Epithelial cell of esophagus (primary cell): ENCODE data around the gene CEP162.
"Not testable (repeated sequence)": the region's sequence is repeated elsewhere in the genome, so short reads cannot be mapped to it uniquely, and the experiment has no call there.

Experiments
- DNase-seq: peaks from one replicate; pipeline ENCODE4 v3.0.0; 2010; ENCODE audit warnings: low read depth
- H3K4me3 ChIP-seq: 2 replicates; pipeline ENCODE4 v1.5.1; 2011; ENCODE audit warnings: mild to moderate bottlenecking, low read length, control low read depth
- CTCF ChIP-seq: IDR thresholded peaks from 2 replicates; pipeline ENCODE4 v1.5.1; 2011; ENCODE audit warnings: low read depth, mild to moderate bottlenecking, low read length, control low read depth, inconsistent platforms; ENCODE audit not compliant: insufficient read depth; ENCODE audit errors: missing control alignments

CEP162 gene

GRCh38 chr6:84227044-84227433 lies 404 bp downstream of the CEP162 start:
- peak overlapping the region; percentile 95 for H3K4me3 ChIP-seq
- no peak for DNase-seq
- no peak for TF ChIP-seq CTCF

- no peak for TF ChIP-seq CTCF
- no peak overlapping the region for H3K4me3 ChIP-seq
- DNase-seq = no peak
Measured at GRCh38 chr6:84224251-84224650, 3.2 kb downstream of the CEP162 start.

- not testable (repeated sequence) for H3K4me3 ChIP-seq, DNase-seq
Measured at GRCh38 chr6:84223608-84224007, 3.8 kb downstream of the CEP162 start.

- no peak for TF ChIP-seq CTCF
- no peak overlapping the region for H3K4me3 ChIP-seq
- DNase-seq = no peak
Measured at GRCh38 chr6:84222426-84222825, 5.0 kb downstream of the CEP162 start.

GRCh38 chr6:84220809-84221409 lies 6.5 kb downstream of the CEP162 start:
- DNase-seq = peak; percentile 39
- H3K4me3 ChIP-seq = no peak overlapping the region
- peak; percentile 41 for TF ChIP-seq CTCF

- H3K4me3 ChIP-seq = no peak overlapping the region
- no peak for DNase-seq
- no peak for TF ChIP-seq CTCF
Measured at GRCh38 chr6:84218091-84218490, 9.4 kb downstream of the CEP162 start.

- H3K4me3 ChIP-seq = no peak overlapping the region
- no peak for TF ChIP-seq CTCF
- DNase-seq = no peak
Measured at GRCh38 chr6:84213217-84213616, 14.2 kb downstream of the CEP162 start.

- DNase-seq = no peak
- H3K4me3 ChIP-seq = no peak overlapping the region
- no peak for TF ChIP-seq CTCF
Measured at GRCh38 chr6:84204011-84204410, 23.4 kb downstream of the CEP162 start.

GRCh38 chr6:84199987-84200386 lies 27.5 kb downstream of the CEP162 start:
- not testable (repeated sequence) for H3K4me3 ChIP-seq, DNase-seq
